Hepatocyte (in vitro differentiated cells): Measurements from ENCODE around the gene KLHL12.

Experiments
- CTCF ChIP-seq: fragments of 200-600 bp; sonication (generic); IDR thresholded peaks from 2 replicates; pipeline ENCODE4 v1.5.1; 2016; ENCODE audit warnings: antibody characterized with exemption, mild to moderate bottlenecking; ENCODE audit not compliant: poor library complexity
- EZH2 ChIP-seq: fragments of 200-600 bp; sonication (generic); IDR thresholded peaks from 2 replicates; pipeline ENCODE4 v1.6.1; 2016; ENCODE audit warnings: antibody characterized with exemption, mild to moderate bottlenecking, borderline replicate concordance
- EZH2phosphoT487 ChIP-seq: fragments of 200-600 bp; sonication (generic); IDR thresholded peaks from one replicate; pipeline ENCODE4 v1.6.1; 2018; ENCODE audit warnings: antibody characterized with exemption, mild to moderate bottlenecking, low read depth, moderate library complexity; ENCODE audit not compliant: unreplicated experiment, severe bottlenecking

- no peak for TF ChIP-seq CTCF
- no peak for TF ChIP-seq EZH2
- TF ChIP-seq EZH2phosphoT487 = no peak
Observed at GRCh38 chr1:202972046-202972445, 45.0 kb upstream of the KLHL12 start.
